Muscle layer of duodenum (tissue), 2 donors: ENCODE measurements around the gene TPM1.
A peak's percentile ranks its signal among the peaks of the same experiment; 100 is the strongest.
"Not testable (repeated sequence)": the region's sequence is repeated elsewhere in the genome, so short reads cannot be mapped to it uniquely, and the experiment has no call there.

ENCODE experiments used
- H3K27ac ChIP-seq: one replicate; pipeline ENCODE4 v1.7.0; 2013; ENCODE audit warnings: mild to moderate bottlenecking, low read length
- H3K27me3 ChIP-seq: one replicate; pipeline ENCODE4 v1.7.0; 2013; ENCODE audit warnings: low read depth, mild to moderate bottlenecking, control low read depth, low read length
- H3K36me3 ChIP-seq, 2 donors: one replicate each; pipeline ENCODE4 v1.7.0; 2013; ENCODE audit warnings: low read length in 2 of 2, control low read depth in 1 of 2, mild to moderate bottlenecking in 1 of 2; ENCODE audit not compliant: insufficient read depth in 2 of 2, control insufficient read depth in 1 of 2
- H3K4me1 ChIP-seq, 2 donors: one replicate each; pipeline ENCODE4 v1.7.0; 2013; ENCODE audit warnings: low read length in 2 of 2, mild to moderate bottlenecking in 2 of 2, control low read depth in 1 of 2, moderate library complexity in 1 of 2; ENCODE audit not compliant: insufficient read depth in 2 of 2, control insufficient read depth in 1 of 2
- H3K4me3 ChIP-seq, 2 donors: one replicate each; pipeline ENCODE4 v1.7.0; 2013; ENCODE audit warnings: low read length in 2 of 2, low read depth in 1 of 2, mild to moderate bottlenecking in 1 of 2
- H3K9me3 ChIP-seq, 2 donors: one replicate each; pipeline ENCODE4 v1.7.0; 2013; ENCODE audit warnings: low read length in 2 of 2, control low read depth in 1 of 2, mild to moderate bottlenecking in 1 of 2; ENCODE audit not compliant: control insufficient read depth in 1 of 2
- donor health status: healthy.

Gene TPM1

GRCh38 chr15:63093486-63094205 is 51.1 kb downstream of the TPM1 start:
- H3K36me3 ChIP-seq: no peaks in the 10 kb centered on the region

GRCh38 chr15:63094495-63094931 is 52.0 kb downstream of the TPM1 start:
- Histone ChIP-seq H3K36me3 (no peaks in the 10 kb centered on the region), H3K4me3 (no peak overlapping the region), H3K27me3 (no peaks in the 10 kb centered on the region), H3K4me1 (peaks cover 0 to 12% of the 10 kb centered on the region in 2 donors), H3K9me3 (no peaks in the 10 kb centered on the region), H3K27ac (peak overlapping the region; percentile 64)

More at GRCh38 chr15:63093486-63094205, 51.1 kb downstream of the TPM1 start:
- Histone ChIP-seq H3K27ac (peak overlapping the region; percentile 64), H3K4me3 (no peak overlapping the region), H3K27me3 (no peaks in the 10 kb centered on the region), H3K9me3 (no peaks in the 10 kb centered on the region), H3K4me1 (peaks cover 0 to 16% of the 10 kb centered on the region in 2 donors)

- no peaks in the 10 kb centered on the region for H3K9me3 ChIP-seq
- H3K27ac ChIP-seq: no peak overlapping the region
- H3K36me3 ChIP-seq: no peaks in the 10 kb centered on the region
- no peak overlapping the region for H3K4me3 ChIP-seq
- H3K4me1 ChIP-seq: peaks cover 0 to 12% of the 10 kb centered on the region in 2 donors
- no peaks in the 10 kb centered on the region for H3K27me3 ChIP-seq
These were observed 53.6 kb downstream of the TPM1 start for GRCh38 chr15:63096178-63096577.

GRCh38 chr15:63098901-63099300 is 56.4 kb downstream of the TPM1 start:
- H3K27ac ChIP-seq, H3K4me3 ChIP-seq, H3K9me3 ChIP-seq, H3K27me3 ChIP-seq, H3K4me1 ChIP-seq, H3K36me3 ChIP-seq: not testable (repeated sequence)

GRCh38 chr15:63099581-63099980 is 57.0 kb downstream of the TPM1 start:
- not testable (repeated sequence) for H3K27ac ChIP-seq, H3K27me3 ChIP-seq, H3K4me3 ChIP-seq

GRCh38 chr15:63103416-63103815 is 60.9 kb downstream of the TPM1 start:
- Histone ChIP-seq H3K27me3 (no peaks in the 10 kb centered on the region), H3K36me3 (no peaks in the 10 kb centered on the region), H3K27ac (no peak overlapping the region), H3K4me1 (peaks cover 0 to 3% of the 10 kb centered on the region in 2 donors), H3K4me3 (no peak overlapping the region), H3K9me3 (no peaks in the 10 kb centered on the region)

More at GRCh38 chr15:63099581-63099980, 57.0 kb downstream of the TPM1 start:
- H3K4me1 ChIP-seq, H3K36me3 ChIP-seq, H3K9me3 ChIP-seq: not testable (repeated sequence)

- no peaks in the 10 kb centered on the region for H3K27me3 ChIP-seq
- no peak overlapping the region for H3K4me3 ChIP-seq
- no peaks in the 10 kb centered on the region for H3K9me3 ChIP-seq
- H3K27ac ChIP-seq: no peak overlapping the region
- H3K4me1 ChIP-seq: peaks cover 0 to 3% of the 10 kb centered on the region in 2 donors
- no peaks in the 10 kb centered on the region for H3K36me3 ChIP-seq
These were observed 62.2 kb downstream of the TPM1 start for GRCh38 chr15:63104727-63105126.

GRCh38 chr15:63105354-63105753 is 62.8 kb downstream of the TPM1 start:
- not testable (repeated sequence) for H3K4me1 ChIP-seq, H3K4me3 ChIP-seq, H3K27ac ChIP-seq, H3K36me3 ChIP-seq, H3K27me3 ChIP-seq, H3K9me3 ChIP-seq

GRCh38 chr15:63107895-63108546 is 65.5 kb downstream of the TPM1 start:
- no peaks in the 10 kb centered on the region for H3K9me3 ChIP-seq
- no peak overlapping the region for H3K27ac ChIP-seq
- no peaks in the 10 kb centered on the region for H3K36me3 ChIP-seq
- H3K27me3 ChIP-seq: no peaks in the 10 kb centered on the region
- H3K4me1 ChIP-seq: peaks cover 0 to 3% of the 10 kb centered on the region in 2 donors
- H3K4me3 ChIP-seq: no peak overlapping the region

GRCh38 chr15:63109498-63109897 is 67.0 kb downstream of the TPM1 start:
- Histone ChIP-seq H3K4me3 (no peak overlapping the region), H3K36me3 (no peaks in the 10 kb centered on the region), H3K27ac (no peak overlapping the region), H3K9me3 (no peaks in the 10 kb centered on the region), H3K4me1 (peaks cover 0 to 3% of the 10 kb centered on the region in 2 donors), H3K27me3 (no peaks in the 10 kb centered on the region)

- Histone ChIP-seq H3K4me1 (peaks cover 0 to 3% of the 10 kb centered on the region in 2 donors), H3K4me3 (no peak overlapping the region), H3K27me3 (no peaks in the 10 kb centered on the region), H3K27ac (no peak overlapping the region), H3K36me3 (no peaks in the 10 kb centered on the region), H3K9me3 (no peaks in the 10 kb centered on the region)
These were observed 67.4 kb downstream of the TPM1 start for GRCh38 chr15:63109920-63110319.
